Right atrium auricular region (tissue), 2 donors: ENCODE measurements around the gene ZNF579. TPM values are rescaled to one million over a fixed set of nuclear protein-coding genes. Genes with fewer than 3 reads are reported as not detected.

Source experiments
- DNase-seq: peaks from one replicate; pipeline ENCODE4 v3.0.0-alpha.2; 2019; ENCODE audit warnings: low spot score
- H3K27ac ChIP-seq, 2 donors: fragments of 200-600 bp; sonication (generic); 1 replicate in 1 of 2; 2 replicates in 1 of 2; pipeline ENCODE4 v1.5.1; 2016 to 2019
- H3K27me3 ChIP-seq, 2 donors: fragments of 200-600 bp; sonication (generic); one replicate each; pipeline versions ENCODE4 v1.5.1 to v1.6.0; 2017 to 2019
- H3K36me3 ChIP-seq: fragments of 200-600 bp; sonication (generic); one replicate; pipeline ENCODE4 v1.5.1; 2016
- H3K4me1 ChIP-seq, 2 donors: fragments of 200-600 bp; sonication (generic); one replicate each; pipeline versions ENCODE4 v1.5.1 to v1.6.0; 2017 to 2019
- H3K4me3 ChIP-seq, 2 donors: fragments of 200-600 bp; sonication (generic); 1 replicate in 1 of 2; 2 replicates in 1 of 2; pipeline ENCODE4 v1.5.1; 2017 to 2019; ENCODE audit warnings: mild to moderate bottlenecking in 1 of 2, moderate library complexity in 1 of 2
- H3K9me3 ChIP-seq, 2 donors: fragments of 200-600 bp; sonication (generic); one replicate each; pipeline ENCODE4 v1.5.1; 2019
- CTCF ChIP-seq, 2 donors: fragments of 200-600 bp; sonication (generic); IDR thresholded peaks; one replicate each; pipeline ENCODE4 v1.5.1; 2019; ENCODE audit warnings: antibody characterized with exemption in 2 of 2
- total RNA-seq, 2 donors: library from RNA; depleted of rRNA; stranded (reverse); fragments of >200 nt; gene quantifications; one replicate each; pipeline ENCODE4 v1.1.0, GENCODE V29; 2016

ZNF579 gene
- total RNA-seq, 2 donors from 2014 or later: 6.2 to 6.4 TPM

GRCh38 chr19:55527197-55528029, 53.2 kb downstream of the ZNF579 start:
- Histone ChIP-seq H3K36me3 (peaks cover 27% of the 10 kb centered on the region), H3K4me1 (peaks cover 0 to 33% of the 10 kb centered on the region in 2 donors), H3K9me3 (no peaks in the 10 kb centered on the region), H3K27me3 (no peaks in the 10 kb centered on the region), H3K27ac (no peak overlapping the region), H3K4me3 (no peak overlapping the region)
- no peak for TF ChIP-seq CTCF (IDR thresholded peaks at IDR 0.05)
- no peak for DNase-seq

Other genes with a start within 250 kb of the ZNF579 start
- gene KMT5C, start 241.0 kb downstream of the ZNF579 start, total RNA-seq: 1 to 10 TPM; 2.4 to 3.3 TPM
- gene COX6B2, start 226.1 kb downstream of the ZNF579 start, total RNA-seq: not detected
- not detected for gene GARIN5B, start 217.6 kb downstream of the ZNF579 start, total RNA-seq
- gene IL11, start 210.4 kb downstream of the ZNF579 start, total RNA-seq: under 1 TPM in 1 of 2 donors, not detected in 1; 0.16 TPM
- not detected for gene TMEM190, start 204.0 kb downstream of the ZNF579 start, total RNA-seq
- gene TMEM238, start 196.6 kb downstream of the ZNF579 start, total RNA-seq: 1 to 10 TPM in 1 of 2 donors, not detected in 1; 1.2 TPM
- gene RPL28, start 194.9 kb downstream of the ZNF579 start, total RNA-seq: 100 to 1,000 TPM; 175 to 319 TPM
- gene UBE2S, start 173.1 kb downstream of the ZNF579 start, total RNA-seq: 10 to 100 TPM; 19.1 to 22.0 TPM
- not detected for gene SHISA7, start 137.5 kb downstream of the ZNF579 start, total RNA-seq
- gene ISOC2, start 119.2 kb downstream of the ZNF579 start, total RNA-seq: 10 to 100 TPM; 87.0 to 92.2 TPM
- not detected for gene C19orf85, start 116.1 kb downstream of the ZNF579 start, total RNA-seq
- 10 to 100 TPM in 1 of 2 donors, 1 to 10 TPM in 1; 5.6 to 13.2 TPM for gene ZNF628, start 104.2 kb downstream of the ZNF579 start, total RNA-seq
- gene NAT14, start 95.7 kb downstream of the ZNF579 start, total RNA-seq: 1 to 10 TPM; 2.3 to 7.0 TPM
- 1 to 10 TPM; 3.3 to 6.7 TPM for gene SSC5D, start 92.4 kb downstream of the ZNF579 start, total RNA-seq
- 100 to 1,000 TPM; 111 to 172 TPM for gene SBK2, start 43.7 kb downstream of the ZNF579 start, total RNA-seq
- gene SBK3, start 35.3 kb downstream of the ZNF579 start, total RNA-seq: 100 to 1,000 TPM in 1 of 2 donors, 10 to 100 TPM in 1; 97.5 to 103 TPM
- 10 to 100 TPM in 1 of 2 donors, 1 to 10 TPM in 1; 9.2 to 12.2 TPM for gene FIZ1, start 18.7 kb upstream of the ZNF579 start, total RNA-seq
- gene ZNF524, start 19.4 kb upstream of the ZNF579 start, total RNA-seq: 10 to 100 TPM; 17.7 to 25.8 TPM
- 10 to 100 TPM; 11.2 to 11.4 TPM for gene ZNF865, start 24.8 kb upstream of the ZNF579 start, total RNA-seq
- gene ZNF784, start 43.7 kb upstream of the ZNF579 start, total RNA-seq: 10 to 100 TPM in 1 of 2 donors, 1 to 10 TPM in 1; 7.8 to 10.6 TPM
- gene ZNF580, start 60.2 kb upstream of the ZNF579 start, total RNA-seq: 10 to 100 TPM; 15.3 to 26.2 TPM
- 1 to 10 TPM; 7.5 to 8.6 TPM for gene ZNF581, start 62.8 kb upstream of the ZNF579 start, total RNA-seq
- gene CCDC106, start 67.4 kb upstream of the ZNF579 start, total RNA-seq: 10 to 100 TPM; 19.1 to 30.0 TPM
- 10 to 100 TPM; 39.0 to 61.0 TPM for gene U2AF2, start 74.2 kb upstream of the ZNF579 start, total RNA-seq
- gene EPN1, start 94.4 kb upstream of the ZNF579 start, total RNA-seq: 100 to 1,000 TPM; 179 to 187 TPM
- gene NLRP9, start 157.6 kb upstream of the ZNF579 start, total RNA-seq: not detected
- not detected for gene RFPL4A, start 178.2 kb upstream of the ZNF579 start, total RNA-seq
- gene RFPL4AL1, start 188.3 kb upstream of the ZNF579 start, total RNA-seq: not detected